ENCODE results near the gene QRICH1.
A peak's percentile ranks its signal among the peaks of the same experiment; 100 is the strongest.

QRICH1 gene

GRCh38 chr3:49023775-49024174 is 70.1 kb downstream of the QRICH1 start:
- no peak for DNase-seq (ENCODE audit: extremely low spot score)
- TF ChIP-seq ARNT (IDR thresholded peaks at IDR 0.05) (no peak), CTBP1 (IDR thresholded peaks at IDR 0.05; ENCODE audit: borderline replicate concordance) (no peak), FOXK2 (IDR thresholded peaks at IDR 0.05) (no peak)
- CTCF ChIA-PET: no interaction called here
- POLR2A ChIA-PET: interaction anchor here (1.2 to 9.9 kb wide), 6 partner anchors 10 to 96 kb away, joined by 5 to 204 read pairs (median 35); partner anchors contain the start of genes P4HTM, QRICH1, USP19 and WDR6

GRCh38 chr3:49022688-49023171 is 71.1 kb downstream of the QRICH1 start:
- DNase-seq (ENCODE audit: extremely low spot score): no peak
- CTCF ChIA-PET: interaction anchor here (0.8 to 2.2 kb wide), 6 partner anchors 13 to 110 kb away, joined by 3 to 15 read pairs (median 6); partner anchors contain the start of genes LAMB2, QRICH1 and WDR6
- TF ChIP-seq ARNT (IDR thresholded peaks at IDR 0.05) (no peak), L3MBTL2 (conservative IDR thresholded peaks at IDR 0.05) (no peak), ZNF384 (IDR thresholded peaks at IDR 0.05) (no peak), FOXM1 (IDR thresholded peaks at IDR 0.05; ENCODE audit: borderline replicate concordance) (no peak), SUZ12 (IDR thresholded peaks at IDR 0.05) (no peak), TARDBP (IDR thresholded peaks at IDR 0.05) (no peak), SP1 (IDR thresholded peaks at IDR 0.05) (no peak), ELF4 (IDR thresholded peaks at IDR 0.05) (no peak), FOXK2 (IDR thresholded peaks at IDR 0.05) (no peak), NFRKB (IDR thresholded peaks at IDR 0.05) (no peak), FOXA1 (IDR thresholded peaks at IDR 0.05) (no peak), HDGF (IDR thresholded peaks at IDR 0.05; ENCODE audit: borderline replicate concordance) (no peak), CTBP1 (IDR thresholded peaks at IDR 0.05; ENCODE audit: borderline replicate concordance) (no peak), BHLHE40 (IDR thresholded peaks at IDR 0.05; ENCODE audit: borderline replicate concordance) (no peak), LEF1 (IDR thresholded peaks at IDR 0.05; ENCODE audit: borderline replicate concordance) (no peak)
- TF ChIP-seq, protein P1, sequence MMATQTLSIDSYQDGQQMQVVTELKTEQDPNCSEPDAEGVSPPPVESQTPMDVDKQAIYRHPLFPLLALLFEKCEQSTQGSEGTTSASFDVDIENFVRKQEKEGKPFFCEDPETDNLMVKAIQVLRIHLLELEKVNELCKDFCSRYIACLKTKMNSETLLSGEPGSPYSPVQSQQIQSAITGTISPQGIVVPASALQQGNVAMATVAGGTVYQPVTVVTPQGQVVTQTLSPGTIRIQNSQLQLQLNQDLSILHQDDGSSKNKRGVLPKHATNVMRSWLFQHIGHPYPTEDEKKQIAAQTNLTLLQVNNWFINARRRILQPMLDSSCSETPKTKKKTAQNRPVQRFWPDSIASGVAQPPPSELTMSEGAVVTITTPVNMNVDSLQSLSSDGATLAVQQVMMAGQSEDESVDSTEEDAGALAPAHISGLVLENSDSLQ (IDR thresholded peaks at IDR 0.05): no peak
- POLR2A ChIA-PET: interaction anchor here (1.0 to 9.9 kb wide), 11 partner anchors 9 to 97 kb away, joined by 3 to 204 read pairs (median 10); partner anchors contain the start of genes P4HTM, QRICH1, USP19 and WDR6

- ChIA-PET POLR2A (interaction anchor here (0.7 to 9.9 kb wide), 16 partner anchors 7 to 427 kb away, joined by 3 to 204 read pairs (median 6); partner anchors contain the start of genes IMPDH2, LAMB2, P4HTM and QRICH1), CTCF (interaction anchor here (0.5 to 2.2 kb wide), 10 partner anchors 13 to 429 kb away, joined by 3 to 15 read pairs (median 4); partner anchors contain the start of genes LAMB2, QRICH1 and WDR6)
- peak; percentile 90 for TF ChIP-seq L3MBTL2 (conservative IDR thresholded peaks at IDR 0.05)
- no peak for TF ChIP-seq BHLHE40 (IDR thresholded peaks at IDR 0.05; ENCODE audit: borderline replicate concordance)
- TF ChIP-seq ZNF384 (IDR thresholded peaks at IDR 0.05): no peak
- TF ChIP-seq SUZ12 (IDR thresholded peaks at IDR 0.05): no peak
- TF ChIP-seq TARDBP (IDR thresholded peaks at IDR 0.05): no peak
- TF ChIP-seq LEF1 (IDR thresholded peaks at IDR 0.05; ENCODE audit: borderline replicate concordance): 0 out of 2 replicates have a peak, but pooled peaks have one; percentile 49
- TF ChIP-seq SP1 (IDR thresholded peaks at IDR 0.05): no peak
- no peak; the same call in 1 of the 2 replicates for TF ChIP-seq FOXM1 (IDR thresholded peaks at IDR 0.05; ENCODE audit: borderline replicate concordance)
- peak; percentile 81; the same call in 1 of the 2 replicates for TF ChIP-seq CTBP1 (IDR thresholded peaks at IDR 0.05; ENCODE audit: borderline replicate concordance)
- no peak for TF ChIP-seq FOXA1 (IDR thresholded peaks at IDR 0.05)
- peak; percentile 79 for TF ChIP-seq ELF4 (IDR thresholded peaks at IDR 0.05)
- peak; percentile 44; the same call in 1 of the 2 replicates for TF ChIP-seq ARNT (IDR thresholded peaks at IDR 0.05)
- no peak for TF ChIP-seq HDGF (IDR thresholded peaks at IDR 0.05; ENCODE audit: borderline replicate concordance)
- TF ChIP-seq NFRKB (IDR thresholded peaks at IDR 0.05): no peak
- TF ChIP-seq, protein P1 (IDR thresholded peaks at IDR 0.05): no peak
- no peak for TF ChIP-seq FOXK2 (IDR thresholded peaks at IDR 0.05)
Measured at GRCh38 chr3:49021813-49022687, 71.8 kb downstream of the QRICH1 start, which contains the start of gene NDUFAF3. TSS of gene NDUFAF3 (plus strand) at chr3:49022121. CDS start at chr3:49022145, 24 bp downstream.

DNA sequence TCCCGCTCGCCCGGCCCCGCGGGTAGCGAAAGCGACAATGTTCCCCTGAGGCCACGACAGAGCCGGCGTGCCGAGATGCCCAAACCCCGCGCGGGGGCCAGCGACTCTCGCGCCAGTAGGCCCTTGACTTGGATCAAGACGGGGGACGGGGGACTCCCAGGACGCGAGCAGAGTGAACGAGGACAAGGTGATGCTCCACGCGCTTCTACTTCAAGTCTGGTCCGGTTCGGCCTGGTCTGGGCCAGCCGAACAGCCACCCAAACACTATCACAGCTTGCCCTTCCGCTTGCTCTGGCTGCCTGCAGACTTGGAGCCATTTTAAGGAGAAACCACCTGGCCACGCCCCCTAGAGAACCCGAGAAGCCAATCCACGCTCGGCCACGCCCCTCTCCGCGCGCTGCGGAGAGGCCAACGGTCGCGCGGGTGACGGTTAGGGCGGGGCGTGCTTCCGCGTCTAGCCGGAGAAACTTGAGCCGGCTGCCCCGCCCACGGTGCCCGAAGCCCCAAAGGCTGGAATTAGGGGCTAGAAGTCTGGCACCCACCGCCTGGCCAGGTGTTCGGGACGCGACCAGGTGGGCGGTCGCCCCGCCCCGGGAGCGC is 72.6 kb downstream of the QRICH1 start:
- DNase-seq (ENCODE audit: extremely low spot score): peak; percentile 91
- ChIA-PET CTCF (interaction anchor here (0.5 to 2.2 kb wide), 6 partner anchors 12 to 430 kb away, joined by 3 to 15 read pairs (median 5); partner anchors contain the start of genes LAMB2 and QRICH1), POLR2A (interaction anchor here (0.7 to 9.9 kb wide), 13 partner anchors 8 to 428 kb away, joined by 3 to 204 read pairs (median 9); partner anchors contain the start of genes IMPDH2, LAMB2, P4HTM and QRICH1)
- TF ChIP-seq ELF4 (IDR thresholded peaks at IDR 0.05) (peak; percentile 89), SUZ12 (IDR thresholded peaks at IDR 0.05) (no peak), HDGF (IDR thresholded peaks at IDR 0.05; ENCODE audit: borderline replicate concordance) (0 out of 2 replicates have a peak, but pooled peaks have one; percentile 38), L3MBTL2 (conservative IDR thresholded peaks at IDR 0.05) (0 out of 2 replicates have a peak, but pooled peaks have one; percentile 38), LEF1 (IDR thresholded peaks at IDR 0.05; ENCODE audit: borderline replicate concordance) (no peak), NFRKB (IDR thresholded peaks at IDR 0.05) (no peak), TARDBP (IDR thresholded peaks at IDR 0.05) (no peak)
- TF ChIP-seq, protein P1 (IDR thresholded peaks at IDR 0.05): no peak

More at GRCh38 chr3:49021813-49022687, 71.8 kb downstream of the QRICH1 start, which contains the start of gene NDUFAF3:
- DNase-seq (ENCODE audit: extremely low spot score): peak; percentile 85
